HG03064 (cell line): ENCODE results near the gene PXK.

Experiments
- ATAC-seq: cut with Tn5 transposase; IDR thresholded peaks from one replicate; pipeline ENCODE4 v1.9.1; 2021; ENCODE audit warnings: low read depth; ENCODE audit not compliant: unreplicated experiment

PXK gene

GRCh38 chr3:58345457-58345856 is 12.8 kb downstream of the PXK start:
- no peak for ATAC-seq

GRCh38 chr3:58346368-58346767 is 13.7 kb downstream of the PXK start:
- ATAC-seq = no peak

- no peak for ATAC-seq
Observed at GRCh38 chr3:58347984-58348383, 15.3 kb downstream of the PXK start.

- peak; percentile 94 for ATAC-seq
Observed at GRCh38 chr3:58349792-58350626, 17.3 kb downstream of the PXK start.

- ATAC-seq = no peak
Observed at GRCh38 chr3:58350627-58351013, 17.9 kb downstream of the PXK start.

- no peak for ATAC-seq
Observed at GRCh38 chr3:58351920-58352319, 19.2 kb downstream of the PXK start.

- ATAC-seq = no peak
Observed at GRCh38 chr3:58352626-58353025, 19.9 kb downstream of the PXK start.

DNA sequence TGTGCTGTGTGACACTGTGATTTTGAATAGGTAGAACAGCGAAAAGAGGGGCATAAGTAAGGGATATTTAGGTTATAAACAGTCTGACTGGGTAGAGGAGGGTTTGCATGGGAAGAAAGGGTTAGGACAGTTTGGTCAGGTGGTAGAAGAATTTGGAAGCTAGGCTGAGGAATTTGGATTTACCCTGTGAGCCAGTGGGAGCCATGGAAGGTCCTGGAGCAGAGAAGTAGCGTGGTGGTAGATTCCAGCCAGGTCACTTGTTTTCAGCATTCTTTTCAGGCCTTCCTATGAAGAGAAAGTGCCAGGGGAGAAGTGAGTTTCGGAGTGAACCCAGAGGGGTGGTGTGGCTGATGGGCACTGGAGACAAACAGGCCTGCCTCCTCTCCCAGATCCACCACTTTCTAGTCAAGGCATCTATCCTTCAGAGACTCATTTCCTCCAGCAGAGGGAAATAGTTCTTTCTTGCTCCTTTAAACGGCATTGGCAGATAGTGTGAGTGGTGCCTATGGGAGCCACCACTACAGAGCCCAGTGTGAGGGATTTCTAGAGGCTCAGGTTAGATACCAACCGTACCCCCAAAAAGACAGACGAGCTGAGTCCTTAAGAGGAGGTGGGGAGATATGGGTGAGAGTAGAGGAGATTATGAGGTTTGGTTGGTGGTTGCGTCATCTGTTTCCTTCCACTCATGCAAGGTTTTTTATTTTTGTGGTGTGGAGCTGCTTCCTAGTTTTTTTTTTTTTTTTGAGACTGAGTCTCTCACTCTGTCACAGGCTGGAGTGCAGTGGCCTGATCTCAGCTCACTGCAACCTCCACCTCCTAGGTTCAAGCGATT is 21.2 kb downstream of the PXK start:
- no peak for ATAC-seq

- peak; percentile 57 for ATAC-seq
Observed at GRCh38 chr3:58355179-58355578, 22.5 kb downstream of the PXK start.

DNA sequence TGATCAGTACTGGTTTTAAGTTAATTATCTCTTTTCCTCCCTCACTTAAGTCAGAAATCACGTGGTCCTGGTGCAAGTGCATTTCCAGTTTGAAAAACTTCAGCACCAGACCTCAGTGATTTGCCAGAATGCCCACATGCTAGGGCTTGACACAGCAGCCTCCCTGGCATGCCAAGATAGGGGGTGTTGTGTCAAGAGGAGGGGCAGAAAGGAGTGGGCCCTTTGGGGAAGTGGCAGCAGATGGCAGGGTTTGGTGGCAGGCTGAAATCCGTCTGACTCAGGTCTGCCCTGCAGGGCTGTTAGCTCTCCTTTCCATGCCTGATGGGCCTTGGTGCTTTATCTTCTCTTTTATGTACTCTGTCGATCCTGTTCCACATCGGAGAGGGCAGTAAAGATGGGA is 23.4 kb downstream of the PXK start:
- no peak for ATAC-seq

DNA sequence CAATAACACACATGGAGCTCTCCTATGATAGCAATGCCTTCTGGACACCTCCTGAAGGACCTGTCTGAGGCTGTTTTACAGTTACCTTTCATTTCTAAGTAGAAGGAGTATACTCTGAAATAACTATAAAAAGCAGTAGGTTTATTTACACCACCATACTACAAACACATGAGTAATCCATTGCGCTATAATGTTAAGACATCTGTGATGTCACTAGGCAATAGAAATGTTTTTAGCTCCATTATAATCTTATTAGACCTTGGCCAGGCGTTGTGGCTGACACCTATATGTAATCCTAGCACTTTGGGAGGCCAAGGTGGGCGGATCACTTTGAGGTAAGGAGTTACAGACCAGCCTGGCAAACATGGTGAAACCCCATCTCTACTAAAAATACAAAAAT is 24.7 kb downstream of the PXK start:
- no peak for ATAC-seq

GRCh38 chr3:58358092-58358491 is 25.4 kb downstream of the PXK start:
- no peak for ATAC-seq

GRCh38 chr3:58358808-58359207 is 26.1 kb downstream of the PXK start:
- ATAC-seq = no peak

- no peak for ATAC-seq
Observed at GRCh38 chr3:58359621-58360020, 26.9 kb downstream of the PXK start.

DNA sequence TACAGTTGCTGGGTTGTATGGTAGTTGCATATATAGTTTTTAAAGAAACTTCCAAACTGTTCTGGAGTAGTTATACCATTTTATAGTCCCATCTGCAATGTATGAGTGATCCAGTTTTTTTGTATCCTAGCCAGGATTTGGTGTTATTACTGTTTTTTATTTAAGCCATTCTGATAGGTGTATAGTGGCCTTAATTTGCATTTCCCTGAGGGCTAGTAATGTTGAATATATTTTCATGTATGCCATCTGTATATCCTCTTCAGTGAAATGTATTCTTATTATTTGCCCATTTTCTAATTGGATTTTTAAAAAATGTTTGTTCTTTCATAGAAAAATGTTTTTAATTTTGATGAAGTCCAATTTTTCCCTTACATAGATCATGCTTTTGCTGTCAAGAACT is 29.2 kb downstream of the PXK start:
- no peak for ATAC-seq

GRCh38 chr3:58366699-58367098 is 34.0 kb downstream of the PXK start:
- ATAC-seq = no peak

DNA sequence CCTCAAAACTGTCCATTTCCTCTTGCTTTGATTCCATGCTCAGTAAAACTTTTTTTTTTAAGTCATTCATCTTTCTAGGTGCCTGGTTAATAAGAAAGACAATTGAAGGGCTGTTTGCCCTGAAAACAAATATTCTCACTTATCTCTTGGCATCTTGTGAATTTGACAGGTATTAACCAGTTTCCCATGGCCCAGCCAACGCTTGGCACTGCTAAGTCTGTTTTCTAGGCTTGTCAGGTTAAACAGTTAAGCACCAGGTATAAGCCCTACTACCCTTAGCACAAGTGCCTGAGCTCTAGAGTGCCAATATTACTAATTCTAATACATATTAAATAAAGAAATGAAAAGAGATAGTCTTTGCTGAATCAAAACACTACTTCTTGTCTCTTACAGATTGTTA is 36.3 kb downstream of the PXK start:
- ATAC-seq = no peak

DNA sequence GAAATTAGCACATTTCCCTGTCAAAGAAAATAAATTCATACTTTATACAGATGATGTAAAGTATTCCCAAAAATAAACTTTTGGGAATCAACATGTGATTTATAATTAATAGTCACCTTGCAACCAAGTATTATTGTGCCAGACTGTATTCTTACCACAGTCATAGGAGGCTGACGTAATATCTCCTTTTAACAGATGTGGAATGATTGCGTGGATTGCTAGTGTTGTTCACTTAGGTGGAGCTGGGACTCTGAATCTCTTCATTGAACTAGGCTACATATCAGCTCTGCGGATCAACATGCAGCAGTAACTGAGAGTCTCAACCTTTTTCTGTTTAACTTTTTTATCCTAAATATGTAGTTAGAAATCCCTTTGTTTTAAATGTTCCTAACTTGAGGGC is 37.2 kb downstream of the PXK start:
- no peak for ATAC-seq

DNA sequence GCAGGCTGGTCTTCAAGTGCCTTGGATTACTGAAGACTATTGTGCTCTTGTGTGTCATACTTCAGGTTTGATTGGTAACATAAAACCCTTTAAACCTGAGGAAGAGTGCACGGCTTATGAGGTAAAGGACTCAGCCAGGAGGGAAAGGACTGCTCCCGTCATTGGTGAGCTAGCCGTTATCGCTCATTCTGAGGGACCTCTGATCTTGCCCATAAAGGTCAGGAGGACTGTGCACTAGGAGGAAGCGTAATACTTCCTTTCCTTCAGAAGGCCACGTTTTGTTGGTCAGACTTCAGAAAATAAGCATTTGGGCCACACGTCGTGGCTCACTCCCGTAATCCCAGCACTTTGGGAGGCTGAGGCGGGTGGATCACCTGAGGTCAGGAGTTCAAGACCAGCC is 37.7 kb downstream of the PXK start:
- no peak for ATAC-seq

- ATAC-seq = no peak
Observed at GRCh38 chr3:58371754-58372153, 39.1 kb downstream of the PXK start.

DNA sequence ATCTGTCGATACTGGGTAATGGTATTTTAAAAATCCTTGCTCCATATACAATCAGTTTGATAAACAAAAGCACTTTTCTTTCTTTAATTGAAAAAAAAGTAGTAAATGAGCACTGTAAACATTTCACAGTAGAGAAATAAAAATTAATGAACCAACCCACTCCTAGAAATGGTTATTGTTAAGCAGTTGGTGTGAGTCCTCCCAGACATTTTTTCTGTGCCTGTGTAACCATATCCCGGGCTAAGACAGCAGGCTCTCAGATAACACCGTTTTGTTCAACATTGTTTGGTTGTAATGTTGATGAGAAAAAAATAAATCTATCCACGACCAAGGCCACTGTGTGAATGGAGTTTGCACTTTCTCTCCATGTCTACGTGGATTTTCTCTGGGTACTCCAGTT is 42.6 kb downstream of the PXK start:
- no peak for ATAC-seq

GRCh38 chr3:58377168-58377567 is 44.5 kb downstream of the PXK start:
- no peak for ATAC-seq
